Ovary (tissue), 3 donors: ENCODE measurements around the gene SIGMAR1.
A peak's percentile ranks its signal among the peaks of the same experiment; 100 is the strongest.

Source experiments
- POLR2A ChIP-seq: fragments of 450-650 bp; IDR thresholded peaks from one replicate; pipeline ENCODE4 v1.6.1; 2017; ENCODE audit warnings: antibody characterized with exemption, mild to moderate bottlenecking, moderate library complexity
- TF ChIP-seq, protein P1 (sequence below), 3 donors: fragments of 450-650 bp in 2 of 3; fragments of 200-600 bp in 1 of 3; IDR thresholded peaks; one replicate each; pipeline versions ENCODE4 v1.5.1 to v1.8.0; 2016 to 2022; ENCODE audit warnings: antibody characterized with exemption in 3 of 3, mild to moderate bottlenecking in 1 of 3
- donor health status: DM: no; HTN: no; CAD: no.

DNA sequence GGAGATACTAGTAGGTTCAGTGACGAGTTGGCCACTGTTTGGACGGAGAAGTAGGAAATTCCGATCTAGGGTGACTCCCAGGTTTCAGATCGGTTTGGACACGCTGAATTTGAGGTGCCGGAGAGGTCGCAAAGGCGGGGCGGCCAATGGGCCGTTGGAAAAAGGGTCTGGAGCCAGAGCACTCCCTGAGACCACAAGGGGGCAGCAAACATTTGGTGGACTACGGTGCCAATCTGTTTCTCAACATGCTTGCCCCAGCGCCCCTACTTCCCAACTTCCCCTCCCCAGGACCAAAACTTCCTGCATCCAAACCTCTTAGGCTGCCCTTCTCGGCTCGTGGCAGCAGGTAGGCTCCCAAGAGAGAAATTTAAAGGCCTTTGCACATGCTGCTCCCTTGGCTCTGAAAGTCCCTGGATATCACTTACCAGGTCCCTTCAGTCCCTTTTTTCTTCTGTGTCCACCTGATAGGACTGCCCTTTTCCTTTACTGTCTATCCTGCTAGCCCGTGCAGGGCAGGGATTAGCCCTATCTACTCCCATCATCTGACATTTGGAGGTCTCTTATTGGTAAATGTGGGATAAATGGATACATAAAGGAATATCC, 24.7 kb downstream of the SIGMAR1 start:
- no peak for TF ChIP-seq POLR2A
- TF ChIP-seq, protein P1, sequence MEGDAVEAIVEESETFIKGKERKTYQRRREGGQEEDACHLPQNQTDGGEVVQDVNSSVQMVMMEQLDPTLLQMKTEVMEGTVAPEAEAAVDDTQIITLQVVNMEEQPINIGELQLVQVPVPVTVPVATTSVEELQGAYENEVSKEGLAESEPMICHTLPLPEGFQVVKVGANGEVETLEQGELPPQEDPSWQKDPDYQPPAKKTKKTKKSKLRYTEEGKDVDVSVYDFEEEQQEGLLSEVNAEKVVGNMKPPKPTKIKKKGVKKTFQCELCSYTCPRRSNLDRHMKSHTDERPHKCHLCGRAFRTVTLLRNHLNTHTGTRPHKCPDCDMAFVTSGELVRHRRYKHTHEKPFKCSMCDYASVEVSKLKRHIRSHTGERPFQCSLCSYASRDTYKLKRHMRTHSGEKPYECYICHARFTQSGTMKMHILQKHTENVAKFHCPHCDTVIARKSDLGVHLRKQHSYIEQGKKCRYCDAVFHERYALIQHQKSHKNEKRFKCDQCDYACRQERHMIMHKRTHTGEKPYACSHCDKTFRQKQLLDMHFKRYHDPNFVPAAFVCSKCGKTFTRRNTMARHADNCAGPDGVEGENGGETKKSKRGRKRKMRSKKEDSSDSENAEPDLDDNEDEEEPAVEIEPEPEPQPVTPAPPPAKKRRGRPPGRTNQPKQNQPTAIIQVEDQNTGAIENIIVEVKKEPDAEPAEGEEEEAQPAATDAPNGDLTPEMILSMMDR (IDR thresholded peaks at IDR 0.05), result peak; percentile 64 to 80 (median 68)
